Activated naive CD8-positive, alpha-beta T cell treated with anti-CD3 and anti-CD28 coated beads, Interleukin-2, amount 10 ng/mL, durations not matched to agents 7 days and 5 days (primary cell): ENCODE results near the gene SLC18A3. TPM values are rescaled to one million over a fixed set of nuclear protein-coding genes. Genes with fewer than 3 reads are reported as not detected.

Source experiments
- ATAC-seq: fragments of 150-1000 bp; cut with Tn5 transposase; one replicate; pipeline ENCODE4 v1.10.0; 2021; ENCODE audit warnings: low read depth, moderate library complexity
- POLR2A ChIA-PET: fragments of 350-600 bp; sonication (Branson Sonifier 250); formaldehyde crosslinking; loops from one replicate; lab custom pipeline; 2021; ENCODE audit warnings: antibody characterized with exemption; lab: Charles Lee
- DNase-seq: peaks from one replicate; pipeline ENCODE4 v3.0.0; 2021
- H3K27ac Mint-ChIP-seq: one replicate; pipeline ENCODE4 v1.8.0; 2022; ENCODE audit warnings: mild to moderate bottlenecking, mixed read lengths
- H3K27me3 Mint-ChIP-seq: one replicate; pipeline ENCODE4 v1.8.0; 2022; ENCODE audit warnings: mild to moderate bottlenecking, moderate library complexity, mixed read lengths
- H3K36me3 Mint-ChIP-seq: one replicate; pipeline ENCODE4 v1.8.0; 2021; ENCODE audit warnings: mild to moderate bottlenecking, mixed read lengths
- H3K4me1 Mint-ChIP-seq: one replicate; pipeline ENCODE4 v1.8.0; 2021; ENCODE audit warnings: mixed read lengths
- H3K4me3 Mint-ChIP-seq: one replicate; pipeline ENCODE4 v1.8.0; 2022; ENCODE audit warnings: mild to moderate bottlenecking, moderate library complexity, mixed read lengths
- H3K9me3 Mint-ChIP-seq: one replicate; pipeline ENCODE4 v1.8.0; 2021; ENCODE audit warnings: mixed read lengths
- total RNA-seq, 2 experiments: library from RNA; stranded (reverse); gene quantifications; one replicate each; pipeline ENCODE4 v1.2.3, GENCODE V29; 2021

The SLC18A3 gene
- total RNA-seq, 2 experiments from 2014 or later: not detected

DNA sequence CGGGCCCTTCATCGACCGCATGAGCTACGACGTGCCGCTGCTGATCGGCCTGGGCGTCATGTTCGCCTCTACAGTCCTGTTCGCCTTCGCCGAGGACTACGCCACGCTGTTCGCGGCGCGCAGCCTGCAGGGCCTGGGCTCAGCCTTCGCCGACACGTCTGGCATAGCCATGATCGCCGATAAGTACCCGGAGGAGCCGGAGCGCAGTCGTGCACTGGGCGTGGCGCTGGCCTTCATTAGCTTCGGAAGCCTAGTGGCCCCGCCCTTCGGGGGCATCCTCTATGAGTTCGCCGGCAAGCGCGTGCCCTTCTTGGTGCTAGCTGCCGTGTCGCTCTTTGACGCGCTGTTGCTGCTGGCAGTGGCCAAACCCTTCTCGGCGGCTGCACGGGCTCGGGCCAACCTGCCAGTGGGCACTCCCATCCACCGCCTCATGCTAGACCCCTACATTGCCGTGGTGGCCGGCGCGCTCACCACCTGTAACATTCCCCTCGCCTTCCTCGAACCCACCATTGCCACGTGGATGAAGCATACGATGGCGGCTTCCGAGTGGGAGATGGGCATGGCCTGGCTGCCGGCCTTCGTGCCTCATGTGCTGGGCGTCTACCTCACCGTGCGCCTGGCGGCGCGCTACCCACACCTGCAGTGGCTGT is 1.2 kb downstream of the SLC18A3 start:
- Mint-ChIP-seq H3K4me1 (peaks cover 5% of the 10 kb centered on the region), H3K27me3 (peaks cover 80% of the 10 kb centered on the region), H3K9me3 (peaks cover 8% of the 10 kb centered on the region), H3K4me3 (no peak overlapping the region), H3K36me3 (peaks cover 8% of the 10 kb centered on the region), H3K27ac (peak overlapping the region; percentile 76)
- POLR2A ChIA-PET: no interaction called here
- DNase-seq (peak; percentile 41), ATAC-seq (no peak)

DNA sequence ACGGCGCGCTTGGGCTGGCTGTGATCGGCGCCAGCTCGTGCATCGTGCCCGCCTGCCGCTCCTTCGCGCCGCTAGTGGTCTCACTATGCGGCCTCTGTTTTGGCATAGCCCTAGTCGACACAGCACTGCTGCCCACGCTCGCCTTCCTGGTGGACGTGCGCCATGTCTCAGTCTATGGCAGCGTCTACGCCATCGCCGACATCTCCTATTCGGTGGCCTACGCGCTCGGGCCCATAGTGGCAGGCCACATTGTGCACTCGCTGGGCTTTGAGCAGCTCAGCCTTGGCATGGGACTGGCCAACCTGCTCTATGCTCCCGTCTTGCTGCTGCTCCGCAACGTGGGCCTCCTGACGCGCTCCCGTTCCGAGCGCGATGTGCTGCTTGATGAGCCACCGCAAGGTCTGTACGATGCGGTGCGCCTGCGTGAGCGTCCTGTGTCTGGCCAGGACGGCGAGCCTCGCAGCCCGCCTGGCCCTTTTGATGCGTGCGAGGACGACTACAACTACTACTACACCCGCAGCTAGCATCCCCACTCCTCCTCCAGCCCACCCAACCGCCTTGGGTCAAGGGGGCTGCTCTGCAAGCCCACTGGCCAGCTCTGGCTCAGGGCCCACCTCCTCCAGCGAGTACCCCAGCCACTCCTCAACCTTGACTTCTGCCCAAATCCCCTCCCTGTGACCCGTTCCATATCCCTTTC is 1.9 kb downstream of the SLC18A3 start:
- POLR2A ChIA-PET: no interaction called here
- peaks cover 8% of the 10 kb centered on the region for H3K36me3 Mint-ChIP-seq
- DNase-seq (no peak), ATAC-seq (no peak)
- H3K4me3 Mint-ChIP-seq: peak overlapping the region; percentile 44
- H3K27me3 Mint-ChIP-seq: peaks cover 78% of the 10 kb centered on the region
- H3K9me3 Mint-ChIP-seq: peaks cover 8% of the 10 kb centered on the region
- H3K27ac Mint-ChIP-seq: peak overlapping the region; percentile 83
- peaks cover 5% of the 10 kb centered on the region for H3K4me1 Mint-ChIP-seq

DNA sequence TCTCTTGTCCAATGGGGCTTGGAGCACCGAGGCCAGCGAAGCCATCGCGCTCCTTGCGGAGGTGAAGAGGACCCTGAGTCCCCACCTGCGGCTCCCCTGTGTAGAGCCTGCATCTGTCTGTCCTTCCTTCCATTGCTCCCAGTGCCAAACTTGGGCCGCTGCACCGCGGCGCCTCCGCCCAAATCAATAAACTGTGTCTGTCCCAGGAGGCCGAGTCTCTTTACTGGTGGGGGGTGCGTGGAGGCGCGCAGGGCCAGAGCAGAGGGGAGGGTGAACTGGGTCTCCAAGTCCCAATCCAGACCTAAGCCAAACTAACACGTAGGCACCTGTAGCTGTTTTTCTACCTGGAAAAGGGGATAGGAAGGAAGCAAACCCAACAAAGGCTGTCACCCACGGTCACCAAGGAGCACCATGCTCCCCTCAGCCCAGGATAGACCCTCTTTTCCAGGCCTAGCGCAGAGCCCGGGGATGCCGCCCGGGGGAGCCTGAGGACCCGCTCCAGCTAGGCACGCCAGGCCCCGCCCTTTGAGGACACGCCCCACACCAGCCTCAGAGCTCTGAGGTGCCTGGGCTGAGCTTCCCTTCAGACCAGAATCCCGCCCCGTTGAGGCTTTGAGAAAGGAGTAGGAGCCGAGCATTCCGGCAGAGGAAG is 2.5 kb downstream of the SLC18A3 start:
- Mint-ChIP-seq H3K9me3 (peaks cover 8% of the 10 kb centered on the region), H3K36me3 (peaks cover 8% of the 10 kb centered on the region), H3K4me1 (peaks cover 5% of the 10 kb centered on the region), H3K4me3 (no peak overlapping the region), H3K27me3 (peaks cover 77% of the 10 kb centered on the region), H3K27ac (peak overlapping the region; percentile 83)
- POLR2A ChIA-PET: no interaction called here
- DNase-seq (no peak), ATAC-seq (no peak)

DNA sequence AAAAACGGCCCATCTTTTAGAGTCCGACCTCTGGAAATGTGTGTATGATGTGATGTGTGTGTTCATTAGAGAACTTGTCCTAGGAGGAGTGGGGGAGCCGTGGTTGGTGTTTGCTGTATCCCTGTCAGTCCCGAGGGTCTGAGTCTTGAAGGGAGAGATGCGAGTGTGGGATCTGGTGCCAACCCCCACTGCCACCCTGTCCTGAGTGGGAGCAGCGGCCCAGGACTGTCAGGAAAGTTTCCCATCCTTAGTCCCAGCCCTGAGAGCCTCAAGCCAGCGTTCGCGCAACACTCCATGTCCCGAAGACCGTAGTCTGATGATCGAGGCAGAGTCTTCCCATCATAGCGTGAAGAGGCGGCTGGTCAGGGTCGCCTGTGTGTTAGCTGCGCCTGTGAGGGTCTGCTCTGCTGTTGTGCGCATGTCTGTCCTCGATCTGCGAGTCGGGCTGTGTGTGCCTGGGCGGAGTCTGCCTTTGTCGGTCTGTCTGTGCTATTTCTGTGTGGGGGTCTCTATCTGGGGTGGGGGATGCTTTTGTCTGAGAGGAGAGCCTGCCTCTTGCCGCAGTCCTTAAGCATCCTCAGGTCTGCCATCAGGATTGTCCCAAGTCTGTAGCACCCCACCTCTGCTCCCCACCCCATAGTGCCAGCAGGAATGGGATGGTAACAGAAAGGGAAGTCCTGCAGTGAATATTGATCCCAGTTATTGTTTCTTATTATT is 3.2 kb downstream of the SLC18A3 start:
- Mint-ChIP-seq H3K27me3 (peaks cover 75% of the 10 kb centered on the region), H3K9me3 (peaks cover 8% of the 10 kb centered on the region), H3K27ac (no peak overlapping the region), H3K36me3 (peaks cover 8% of the 10 kb centered on the region), H3K4me3 (no peak overlapping the region), H3K4me1 (peaks cover 5% of the 10 kb centered on the region)
- DNase-seq (no peak), ATAC-seq (no peak)
- POLR2A ChIA-PET: no interaction called here

DNA sequence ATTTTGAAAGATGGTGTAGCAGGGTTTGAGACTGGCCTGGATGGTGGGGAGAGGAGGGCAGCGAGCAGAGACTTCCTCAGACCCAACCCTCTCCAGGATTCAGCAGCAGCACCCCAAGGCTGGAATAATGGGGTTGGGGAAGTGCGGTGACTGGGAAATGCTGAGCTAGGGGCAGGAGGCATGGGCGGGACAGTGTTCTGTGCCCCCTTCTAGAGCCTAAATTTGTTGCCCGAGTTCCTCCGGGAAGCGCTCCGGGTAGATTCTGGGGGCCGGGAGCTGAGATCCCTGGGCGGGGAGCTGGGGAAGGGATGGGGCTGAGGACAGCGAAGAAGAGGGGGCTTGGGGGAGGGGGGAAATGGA is 3.8 kb downstream of the SLC18A3 start, which contains the start of gene CHAT:
CHAT (plus strand) TSS at position 156 of the 360 bp plus-strand sequence; CDS start at position 309, 153 bp downstream.
- Mint-ChIP-seq H3K9me3 (peaks cover 8% of the 10 kb centered on the region), H3K4me3 (no peak within 1 kb of the TSS), H3K4me1 (peaks cover 5% of the 10 kb centered on the region), H3K36me3 (peaks cover 8% of the 10 kb centered on the region), H3K27me3 (peaks cover 71% of the 10 kb centered on the region), H3K27ac (peak within 1 kb of the TSS; percentile 13)
- DNase-seq: no peak
- ATAC-seq: no peak
- POLR2A ChIA-PET: no interaction called here

DNA sequence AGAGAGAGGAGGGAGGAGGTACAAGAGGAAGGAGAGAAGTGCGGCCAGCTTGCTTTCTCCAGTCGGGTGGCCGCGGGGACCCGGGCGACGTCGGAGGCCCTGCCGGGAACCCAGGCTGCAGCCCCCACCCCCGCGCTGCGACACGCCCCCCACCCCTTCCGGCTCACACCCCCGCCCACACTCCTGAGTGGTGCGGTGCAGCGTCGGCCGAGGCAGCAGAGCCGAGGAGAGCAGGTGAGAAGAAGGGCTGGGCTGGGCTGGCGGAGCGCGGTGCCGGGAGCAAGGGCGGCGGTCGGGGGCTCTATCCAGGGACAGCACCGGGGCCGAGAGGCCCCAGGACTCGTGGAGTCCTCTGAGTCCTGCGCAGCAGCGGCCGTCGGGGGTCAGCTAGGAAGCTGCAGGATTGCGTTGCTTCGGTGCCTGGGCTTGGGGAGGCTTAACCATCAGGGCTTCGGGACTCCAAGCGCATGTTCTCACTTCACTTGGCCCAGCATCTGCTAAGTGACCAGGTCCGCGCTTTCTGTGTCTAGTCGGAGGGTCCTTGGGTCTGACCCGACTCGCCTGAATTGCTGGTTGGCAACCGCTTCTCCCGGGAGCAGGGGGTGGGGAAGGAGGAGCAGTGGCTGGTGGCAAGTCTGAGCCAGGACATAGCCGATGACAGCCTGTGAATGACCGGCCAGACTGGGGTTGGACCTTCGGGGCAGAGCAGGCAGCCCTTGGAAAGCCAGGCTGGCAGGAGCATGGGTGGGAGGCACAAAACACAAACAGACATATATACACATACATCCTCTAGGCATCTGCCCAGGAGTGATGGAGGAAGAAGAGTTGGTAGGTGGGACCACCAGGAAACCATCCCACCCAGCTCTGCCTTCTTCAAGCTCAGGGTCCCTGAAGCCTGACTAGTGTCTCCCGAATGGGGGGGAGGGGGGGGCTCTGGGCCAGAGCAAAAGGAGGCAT is 4.4 kb downstream of the SLC18A3 start:
- POLR2A ChIA-PET: no interaction called here
- H3K9me3 Mint-ChIP-seq: peaks cover 8% of the 10 kb centered on the region
- H3K36me3 Mint-ChIP-seq: peaks cover 8% of the 10 kb centered on the region
- no peak overlapping the region for H3K27ac Mint-ChIP-seq
- H3K27me3 Mint-ChIP-seq: peaks cover 67% of the 10 kb centered on the region
- no peak for DNase-seq
- ATAC-seq: no peak
- H3K4me1 Mint-ChIP-seq: peaks cover 5% of the 10 kb centered on the region
- H3K4me3 Mint-ChIP-seq: no peak overlapping the region

DNA sequence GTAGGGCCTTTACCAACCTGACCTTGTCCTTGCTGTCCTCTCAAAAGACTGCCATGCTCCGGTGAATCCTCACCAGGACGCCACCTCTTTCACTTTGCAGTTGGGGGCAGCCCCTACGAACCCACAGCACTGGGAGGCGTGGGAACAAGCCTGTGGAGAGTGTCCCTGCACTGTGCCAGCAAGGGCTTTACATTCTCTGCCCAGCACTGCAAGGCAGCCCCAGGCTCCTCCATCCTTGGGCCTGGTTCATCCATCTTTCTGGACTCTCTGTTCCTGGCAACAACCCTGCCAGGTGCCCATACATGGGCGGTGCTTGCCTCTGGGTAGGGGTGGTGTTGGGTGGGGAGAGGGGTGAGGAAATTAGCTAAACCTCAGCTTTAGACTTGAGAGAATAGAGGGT is 5.1 kb downstream of the SLC18A3 start:
- POLR2A ChIA-PET: no interaction called here
- DNase-seq: no peak
- no peak overlapping the region for H3K27ac Mint-ChIP-seq
- peaks cover 64% of the 10 kb centered on the region for H3K27me3 Mint-ChIP-seq
- peaks cover 8% of the 10 kb centered on the region for H3K36me3 Mint-ChIP-seq
- H3K4me3 Mint-ChIP-seq: no peak overlapping the region
- peaks cover 8% of the 10 kb centered on the region for H3K9me3 Mint-ChIP-seq
- peaks cover 5% of the 10 kb centered on the region for H3K4me1 Mint-ChIP-seq
- ATAC-seq: peak; percentile 14

DNA sequence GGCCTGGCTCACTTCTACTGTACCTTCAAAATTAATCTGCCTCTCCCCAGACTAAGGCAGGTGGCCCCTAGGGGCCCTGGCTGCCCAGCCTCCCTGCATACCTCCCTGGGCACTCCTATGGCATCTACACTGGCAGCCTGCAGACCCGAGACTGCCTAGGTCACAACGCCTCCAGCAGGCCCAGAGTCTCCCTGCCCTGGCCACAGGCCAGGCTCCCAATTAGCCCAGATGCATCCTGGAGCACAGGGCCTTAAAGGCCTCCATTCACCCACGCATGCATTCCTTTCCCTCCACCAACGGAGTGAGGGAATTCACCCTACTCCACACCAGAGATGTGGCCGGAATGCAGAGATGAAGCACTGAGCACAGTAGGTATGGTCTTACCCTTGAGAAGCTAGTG is 5.6 kb downstream of the SLC18A3 start:
- DNase-seq (no peak), ATAC-seq (no peak)
- peaks cover 8% of the 10 kb centered on the region for H3K36me3 Mint-ChIP-seq
- H3K27ac Mint-ChIP-seq: no peak overlapping the region
- H3K9me3 Mint-ChIP-seq: peaks cover 8% of the 10 kb centered on the region
- POLR2A ChIA-PET: no interaction called here
- peaks cover 5% of the 10 kb centered on the region for H3K4me1 Mint-ChIP-seq
- peaks cover 64% of the 10 kb centered on the region for H3K27me3 Mint-ChIP-seq
- H3K4me3 Mint-ChIP-seq: no peak overlapping the region

DNA sequence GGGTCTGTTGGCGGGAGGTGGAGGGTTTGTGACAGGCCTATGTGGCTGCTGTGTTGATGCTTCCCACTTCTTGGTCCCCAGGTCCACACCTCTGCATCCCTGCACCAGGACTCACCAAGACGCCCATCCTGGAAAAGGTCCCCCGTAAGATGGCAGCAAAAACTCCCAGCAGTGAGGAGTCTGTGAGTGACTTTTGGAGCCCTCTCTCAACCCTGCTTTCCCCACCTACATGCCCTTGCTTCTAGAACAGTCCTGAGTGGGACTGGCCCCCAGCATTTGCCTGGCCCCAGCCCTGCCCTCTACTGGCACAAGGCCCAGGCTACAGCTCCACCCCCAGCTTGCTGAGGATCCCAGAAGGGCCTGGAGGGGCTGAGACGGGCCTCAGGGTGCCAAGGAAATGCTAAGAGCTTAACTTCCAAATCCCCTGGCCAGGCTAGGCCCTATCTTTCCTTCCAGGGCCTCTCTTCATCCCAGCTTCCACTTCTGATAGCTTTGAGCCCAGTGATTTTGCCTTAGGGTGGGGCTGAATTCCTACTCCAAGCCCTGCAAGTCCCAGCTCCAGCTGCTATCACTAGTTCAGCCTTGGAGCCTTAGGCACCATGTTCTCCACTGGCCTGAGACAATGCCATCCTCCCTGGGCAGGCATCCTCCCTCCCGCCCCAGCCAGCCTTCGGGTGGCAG is 6.5 kb downstream of the SLC18A3 start:
- H3K27ac Mint-ChIP-seq: no peak overlapping the region
- DNase-seq (no peak), ATAC-seq (no peak)
- POLR2A ChIA-PET: no interaction called here
- H3K4me1 Mint-ChIP-seq: peaks cover 5% of the 10 kb centered on the region
- no peak overlapping the region for H3K4me3 Mint-ChIP-seq
- peaks cover 56% of the 10 kb centered on the region for H3K27me3 Mint-ChIP-seq
- H3K36me3 Mint-ChIP-seq: peaks cover 8% of the 10 kb centered on the region
- peaks cover 8% of the 10 kb centered on the region for H3K9me3 Mint-ChIP-seq

DNA sequence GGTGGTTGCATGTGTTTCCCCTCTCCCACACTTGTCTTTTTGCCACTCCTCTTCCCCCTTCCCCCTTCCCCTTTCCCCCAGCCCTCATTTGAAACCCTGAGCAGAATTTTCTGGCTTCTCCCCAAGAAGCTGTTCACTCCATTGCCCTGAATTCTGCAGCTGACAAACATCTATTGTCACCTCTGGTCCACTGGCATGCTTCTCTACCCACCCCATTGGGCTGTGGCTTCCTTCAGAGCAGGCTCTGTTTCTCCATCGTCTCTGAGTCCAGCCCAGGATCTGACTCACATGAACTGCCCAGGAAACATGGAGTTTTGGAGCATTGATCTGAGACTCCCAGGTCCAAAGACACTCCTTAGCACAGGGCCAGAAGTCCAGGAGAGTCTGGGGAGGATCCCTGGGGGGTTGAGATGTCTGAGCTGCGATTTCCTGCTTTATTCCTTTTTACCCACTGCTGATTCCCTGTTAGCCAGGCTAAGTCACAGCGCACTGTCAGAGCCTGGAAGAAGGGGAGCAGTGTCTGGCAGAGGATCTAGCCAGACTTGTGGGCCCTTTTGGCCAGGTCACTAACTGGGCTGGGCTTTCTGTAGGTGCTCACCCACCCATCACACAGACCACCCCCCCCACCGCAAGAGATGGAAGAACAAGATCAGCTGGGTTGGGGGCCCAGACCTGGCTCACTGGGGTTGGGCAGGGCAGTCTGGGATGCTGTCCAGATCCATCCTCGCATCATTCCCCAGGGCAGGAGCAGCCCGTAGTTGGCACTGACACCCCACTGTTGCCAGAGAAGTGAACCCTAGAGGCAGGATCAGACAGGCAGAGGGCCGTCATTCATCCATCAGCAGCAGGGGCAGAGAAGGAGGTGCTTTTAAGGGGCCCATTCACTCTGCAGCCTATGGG is 7.3 kb downstream of the SLC18A3 start:
- no peak overlapping the region for H3K27ac Mint-ChIP-seq
- DNase-seq (no peak), ATAC-seq (no peak)
- peaks cover under 1% of the 10 kb centered on the region for H3K4me1 Mint-ChIP-seq
- no peak overlapping the region for H3K4me3 Mint-ChIP-seq
- H3K27me3 Mint-ChIP-seq: peaks cover 50% of the 10 kb centered on the region
- peaks cover 2% of the 10 kb centered on the region for H3K9me3 Mint-ChIP-seq
- peaks cover 2% of the 10 kb centered on the region for H3K36me3 Mint-ChIP-seq
- POLR2A ChIA-PET: no interaction called here

DNA sequence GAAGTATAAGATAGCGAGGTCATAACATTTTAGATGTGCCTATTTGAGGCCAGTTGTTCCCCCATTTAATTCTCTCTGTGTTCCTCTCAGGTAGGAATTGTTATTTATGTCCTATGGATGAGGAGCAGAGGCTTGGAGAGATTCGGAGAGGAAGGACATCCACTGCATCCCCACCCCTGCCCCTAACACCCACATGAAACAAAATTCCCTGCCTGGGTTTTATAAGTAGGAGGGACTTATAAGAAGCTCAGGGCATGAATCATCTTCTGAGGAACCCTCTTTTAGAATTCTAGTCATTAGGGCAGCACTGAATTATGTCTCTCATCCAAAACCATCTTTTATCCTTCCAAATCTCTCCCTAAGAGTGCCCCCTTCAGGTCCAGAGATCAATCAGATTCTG is 8.7 kb downstream of the SLC18A3 start:
- POLR2A ChIA-PET: no interaction called here
- H3K9me3 Mint-ChIP-seq: no peaks in the 10 kb centered on the region
- H3K4me1 Mint-ChIP-seq: no peaks in the 10 kb centered on the region
- no peaks in the 10 kb centered on the region for H3K36me3 Mint-ChIP-seq
- ATAC-seq: no peak
- H3K27ac Mint-ChIP-seq: no peak overlapping the region
- DNase-seq: no peak
- H3K27me3 Mint-ChIP-seq: peaks cover 35% of the 10 kb centered on the region
- H3K4me3 Mint-ChIP-seq: no peak overlapping the region
